HG03565 (cell line): ENCODE measurements around the gene BEND7.

ENCODE experiments used
- ATAC-seq: cut with Tn5 transposase; IDR thresholded peaks from one replicate; pipeline ENCODE4 v1.9.1; 2021; ENCODE audit warnings: mild to moderate bottlenecking, moderate library complexity; ENCODE audit not compliant: unreplicated experiment

BEND7 gene

GRCh38 chr10:13525663-13526062 is 3.2 kb downstream of the BEND7 start:
- no peak for ATAC-seq

GRCh38 chr10:13521026-13521425 is 7.8 kb downstream of the BEND7 start:
- ATAC-seq: no peak

DNA sequence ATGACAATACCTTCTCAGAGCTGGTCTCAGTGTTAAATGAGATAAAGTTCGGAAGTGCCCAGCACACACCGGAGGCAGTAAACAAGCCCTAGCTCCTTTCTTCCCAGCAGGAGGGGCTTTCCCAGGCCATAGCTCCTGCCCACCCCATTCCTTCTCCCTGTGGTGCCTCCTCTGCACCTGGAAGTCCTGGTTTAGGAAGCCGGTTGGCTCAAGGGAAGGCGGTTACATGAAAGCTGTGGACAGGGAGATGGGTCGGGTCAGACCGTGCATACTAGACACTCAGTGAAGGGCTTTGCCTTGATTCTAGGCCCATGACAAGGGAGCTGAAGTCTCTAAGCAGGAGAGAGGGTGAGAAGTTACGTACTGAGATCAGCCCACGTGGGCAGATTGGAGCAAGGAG is 8.6 kb downstream of the BEND7 start:
- ATAC-seq: no peak

GRCh38 chr10:13518076-13518692 is 10.6 kb downstream of the BEND7 start:
- ATAC-seq: no peak

GRCh38 chr10:13517675-13518074 is 11.1 kb downstream of the BEND7 start:
- ATAC-seq: no peak

- ATAC-seq: no peak
Observed at GRCh38 chr10:13516176-13516575, 12.6 kb downstream of the BEND7 start.

DNA sequence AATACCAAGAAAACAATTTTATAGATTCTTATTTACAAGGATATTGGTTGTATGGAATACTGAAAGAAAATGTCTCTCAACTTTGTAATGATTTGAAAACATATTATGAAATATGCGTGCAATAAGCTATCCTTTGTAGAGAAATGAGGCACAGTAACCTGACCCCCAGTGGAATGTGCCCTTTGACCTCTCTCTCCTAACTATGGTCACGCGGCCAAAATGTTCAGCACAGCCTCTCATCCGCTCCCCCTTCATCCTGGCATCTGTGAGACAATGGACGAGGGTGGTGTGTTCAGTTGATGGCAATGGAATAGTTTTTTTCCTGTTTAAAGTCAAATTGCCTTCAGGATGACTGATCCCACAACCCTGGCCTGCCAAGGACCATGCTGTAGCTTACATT is 13.3 kb downstream of the BEND7 start:
- no peak for ATAC-seq

- no peak for ATAC-seq
Observed at GRCh38 chr10:13514296-13514695, 14.5 kb downstream of the BEND7 start.

DNA sequence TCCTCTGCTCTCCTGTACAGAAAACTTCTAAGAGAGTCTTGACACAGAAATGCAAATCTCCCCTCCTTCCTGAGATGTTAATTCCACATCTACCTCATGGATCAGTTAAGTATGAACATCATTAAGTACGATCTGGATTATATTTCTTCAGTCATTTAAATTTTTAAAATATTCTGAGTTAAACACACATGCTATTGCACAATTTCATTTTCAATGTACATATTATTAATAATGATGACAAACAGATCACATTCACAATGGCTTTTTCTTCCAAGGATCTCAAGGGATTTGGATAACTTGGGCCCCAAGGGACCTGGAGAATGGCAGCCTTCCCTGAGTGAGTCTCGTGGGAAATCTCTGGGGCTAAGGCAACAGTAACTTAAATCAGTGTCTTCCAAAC is 16.2 kb downstream of the BEND7 start:
- ATAC-seq: no peak

GRCh38 chr10:13511409-13511808 is 17.4 kb downstream of the BEND7 start:
- ATAC-seq: no peak

DNA sequence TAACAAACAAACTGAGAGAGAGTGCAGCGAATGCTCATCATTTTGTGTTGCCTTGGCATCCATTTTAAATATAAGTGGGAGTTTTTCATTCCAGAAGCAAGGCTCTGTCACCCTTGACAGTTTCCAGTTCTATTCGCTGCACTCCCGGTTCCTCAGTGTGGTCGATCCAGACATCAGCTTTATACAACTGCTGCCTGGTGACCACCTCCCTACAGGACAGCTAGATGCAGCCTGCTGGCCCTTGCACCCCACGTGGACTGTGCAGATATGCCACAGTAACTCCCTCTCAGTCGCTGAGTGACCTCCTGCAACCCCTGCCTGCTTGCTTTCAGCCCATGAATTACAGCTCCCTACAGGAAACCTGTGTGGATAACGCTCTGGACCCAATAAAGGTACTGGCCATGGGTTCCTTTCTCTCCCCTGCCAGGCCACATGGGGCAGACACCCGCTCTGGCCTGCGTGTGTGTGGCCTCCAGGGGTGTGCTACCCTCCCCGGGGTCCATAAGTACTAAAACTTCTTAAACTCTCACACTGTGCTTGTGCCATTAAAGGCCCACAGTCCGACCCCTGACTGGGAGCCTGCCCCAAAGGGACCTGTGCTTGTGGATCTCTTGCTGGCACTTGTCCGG is 23.6 kb downstream of the BEND7 start:
- ATAC-seq: no peak

- no peak for ATAC-seq
Observed at GRCh38 chr10:13503745-13504463, 24.9 kb downstream of the BEND7 start.

DNA sequence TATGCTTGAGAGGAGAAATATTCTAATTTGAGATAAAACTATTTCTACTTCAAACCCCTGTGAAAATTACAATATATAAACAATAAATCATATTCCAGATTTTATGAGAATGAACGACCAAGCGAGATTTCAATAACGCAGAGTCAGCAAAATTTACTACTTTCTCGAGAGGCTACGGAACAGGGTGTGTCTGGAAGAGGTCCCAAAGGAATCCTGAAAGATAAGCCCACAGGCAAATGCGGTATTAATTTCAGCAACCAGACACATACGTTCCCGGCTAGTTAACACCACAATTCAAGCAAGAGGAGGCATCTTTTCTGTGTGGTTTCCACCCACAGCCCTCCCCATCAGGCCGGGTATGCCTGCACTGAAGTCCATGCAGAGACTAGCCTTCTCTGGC is 26.4 kb downstream of the BEND7 start:
- no peak for ATAC-seq

DNA sequence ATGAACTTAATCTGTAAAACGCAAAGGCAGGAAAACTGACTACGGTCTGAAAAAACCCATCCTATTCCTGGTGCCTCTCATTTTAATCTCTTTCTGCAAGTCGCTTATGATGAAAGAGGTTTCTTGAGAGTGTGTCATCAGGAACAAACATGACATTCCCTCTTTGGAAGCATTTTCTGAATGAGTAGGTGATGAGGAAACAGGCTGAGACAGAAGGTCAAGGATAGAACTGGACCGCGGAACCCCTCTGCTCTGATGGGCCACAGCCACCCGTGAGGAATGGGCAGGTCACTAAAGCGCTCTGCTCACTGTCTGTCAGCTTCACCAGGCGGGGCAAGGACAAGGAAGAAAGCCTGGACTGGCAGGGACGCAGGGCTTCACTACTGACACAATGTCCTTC is 28.6 kb downstream of the BEND7 start:
- no peak for ATAC-seq

DNA sequence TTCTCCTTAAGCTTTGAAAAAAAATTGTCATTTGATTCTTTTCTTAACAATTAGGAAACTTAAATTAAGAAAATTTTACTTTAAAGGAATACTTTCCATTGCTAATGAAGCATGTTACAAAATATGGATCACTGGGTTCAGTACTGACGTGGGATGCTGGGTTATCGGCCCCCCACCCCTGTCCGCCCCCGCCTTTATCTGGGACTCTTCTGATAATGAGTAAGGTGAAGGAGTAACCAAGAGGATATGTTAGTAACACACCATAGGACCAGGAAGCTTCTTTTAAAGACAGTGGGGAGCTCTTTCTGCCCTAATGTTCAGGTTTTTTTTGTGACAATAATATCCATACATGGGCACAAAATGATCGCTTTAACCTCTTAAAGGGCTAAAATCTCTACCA is 29.7 kb downstream of the BEND7 start:
- ATAC-seq: no peak

DNA sequence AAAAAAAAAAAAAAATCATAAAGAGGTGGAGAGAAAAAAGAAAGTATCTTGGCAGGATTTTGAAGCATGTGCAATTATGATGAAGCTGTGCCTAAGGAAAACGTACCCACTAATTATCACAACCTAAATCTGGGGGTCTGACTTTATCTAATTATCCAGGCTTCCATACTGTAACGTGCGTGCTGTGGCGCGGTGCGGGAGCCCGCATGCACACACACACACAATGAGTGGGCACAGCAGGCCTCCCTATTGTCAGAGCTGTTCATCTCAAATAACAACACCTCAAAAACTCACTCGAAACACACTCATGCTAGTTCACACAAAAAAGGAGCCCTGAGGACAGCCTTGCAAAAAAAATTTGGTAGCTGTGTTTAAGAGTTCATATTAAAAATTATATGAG is 31.9 kb downstream of the BEND7 start:
- no peak for ATAC-seq

- no peak for ATAC-seq
Observed at GRCh38 chr10:13496164-13496563, 32.6 kb downstream of the BEND7 start.

DNA sequence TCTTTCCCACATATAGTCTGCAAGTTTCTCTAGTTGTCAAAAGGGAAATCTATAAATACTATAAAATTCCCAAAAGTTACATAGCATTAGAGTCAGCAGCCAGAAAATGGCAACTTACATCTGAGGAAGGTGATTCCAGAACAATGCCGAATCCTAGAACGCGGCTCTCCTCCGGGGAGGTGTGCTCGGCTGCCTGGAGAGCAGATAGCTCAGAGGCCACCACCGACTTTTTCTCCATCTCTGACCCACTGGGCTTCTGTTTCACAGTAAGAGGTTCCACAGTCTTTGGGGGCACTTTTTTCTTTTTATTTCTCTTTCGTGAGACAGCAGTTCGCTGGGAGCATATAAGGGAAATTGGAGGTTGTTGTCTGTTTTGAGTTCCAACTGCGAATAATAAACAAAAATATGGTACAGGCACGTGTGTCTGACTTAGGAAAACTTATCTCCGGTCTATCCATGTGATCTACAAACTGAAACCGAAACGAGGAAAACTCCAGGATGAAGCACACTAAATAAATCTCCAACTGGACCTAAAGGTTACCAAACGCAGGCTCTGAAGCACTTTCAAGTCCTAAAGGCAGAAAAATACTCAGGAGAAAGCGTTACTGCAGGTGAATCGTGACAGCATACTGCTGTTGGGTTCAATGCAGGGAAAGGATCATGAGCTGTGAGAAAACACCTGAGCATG is 36.2 kb downstream of the BEND7 start:
- ATAC-seq: no peak

DNA sequence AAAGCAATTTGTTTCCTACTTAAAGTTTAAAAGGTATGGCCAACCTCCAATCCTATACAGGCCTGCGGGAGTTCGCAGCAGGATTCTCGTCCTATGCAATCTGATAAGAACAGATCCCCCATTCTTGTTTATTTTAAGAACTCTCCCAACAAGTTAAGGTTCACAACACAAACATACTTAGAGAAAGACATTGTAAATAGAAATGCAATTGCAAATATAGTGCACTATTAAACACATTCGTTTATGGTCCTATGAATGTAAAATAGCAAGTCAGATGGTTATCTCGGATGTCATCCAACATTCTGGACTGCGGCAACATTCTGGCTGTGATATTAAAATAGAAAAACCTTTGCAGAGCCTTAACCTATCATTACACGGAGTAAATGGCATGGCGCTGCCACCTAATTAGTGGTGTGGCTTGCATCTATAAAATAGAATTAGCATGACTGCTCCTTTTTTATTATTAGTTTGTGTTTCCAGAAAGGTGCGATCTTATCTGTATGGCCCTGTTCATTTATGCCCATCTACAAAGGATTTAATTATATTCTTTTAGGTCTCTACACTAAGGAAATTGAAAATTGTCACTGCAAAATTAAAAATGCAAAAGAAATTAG is 37.0 kb downstream of the BEND7 start:
- no peak for ATAC-seq

DNA sequence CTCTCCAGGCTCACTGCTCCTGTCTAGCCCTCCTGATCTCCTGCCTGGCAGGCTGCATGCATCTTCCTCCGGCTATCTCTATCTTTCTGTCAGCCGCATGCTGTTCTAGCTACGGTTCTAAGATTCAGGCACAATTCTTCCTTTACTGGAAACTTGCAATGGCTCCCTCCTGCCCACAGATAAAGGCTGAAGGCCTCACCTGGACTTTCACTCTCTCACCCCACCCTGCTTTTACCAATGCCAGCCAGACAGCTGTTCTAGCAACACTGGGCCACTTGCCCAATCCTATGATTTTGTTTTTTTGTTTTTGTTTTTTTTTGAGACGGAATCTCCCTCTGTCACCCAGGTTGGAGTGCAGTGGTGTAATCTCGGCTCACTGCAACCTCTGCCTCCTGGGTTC is 38.3 kb downstream of the BEND7 start:
- ATAC-seq: no peak

DNA sequence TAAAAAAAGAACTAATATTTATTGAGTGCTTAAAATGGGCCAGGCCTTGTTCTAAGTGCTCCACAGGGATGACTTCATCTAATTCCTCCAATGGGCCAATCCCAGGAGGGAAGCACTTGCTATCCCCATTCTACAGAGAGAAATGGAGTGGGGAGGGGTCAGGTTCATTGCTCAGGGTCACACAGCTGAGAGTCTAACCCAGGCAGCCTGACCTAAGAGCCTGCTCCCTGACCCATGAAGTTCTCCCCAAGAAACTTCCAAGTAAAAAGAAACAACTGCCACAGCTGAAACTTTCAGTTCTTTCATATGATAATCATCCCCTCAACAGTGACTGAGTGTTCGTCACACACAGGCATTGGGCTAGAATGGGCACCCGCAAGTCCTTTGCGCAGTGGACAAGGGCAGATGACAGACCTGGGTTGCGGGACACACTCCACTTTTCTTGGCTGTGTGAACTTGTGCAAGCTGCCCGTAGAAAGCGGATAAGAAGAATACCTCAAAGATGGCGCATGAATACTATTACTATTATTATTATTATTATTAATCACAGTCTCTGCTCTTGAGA is 39.7 kb downstream of the BEND7 start:
- no peak for ATAC-seq
